HS-27A (cell line): Measurements from ENCODE around the gene GCC2.
A peak's percentile ranks its signal among the peaks of the same experiment; 100 is the strongest.
"Not testable (repeated sequence)": the region's sequence is repeated elsewhere in the genome, so short reads cannot be mapped to it uniquely, and the experiment has no call there.

Source experiments
- DNase-seq: peaks from one replicate; pipeline ENCODE4 v3.0.0-alpha.2; 2012; ENCODE audit warnings: low read depth, missing footprints

GCC2 gene

GRCh38 chr2:108441712-108442111, 7.3 kb upstream of the GCC2 start:
- no peak for DNase-seq

GRCh38 chr2:108444941-108445840, 3.8 kb upstream of the GCC2 start:
- no peak for DNase-seq

- DNase-seq: no peak
Observed at GRCh38 chr2:108446703-108447102, 2.3 kb upstream of the GCC2 start.

- no peak for DNase-seq
Observed at GRCh38 chr2:108447947-108448677, 894 bp upstream of the GCC2 start.

- no peak for DNase-seq
Observed at GRCh38 chr2:108449410-108450130, 564 bp downstream of the GCC2 start.

GRCh38 chr2:108450863-108451262, 1.9 kb downstream of the GCC2 start:
- DNase-seq: no peak

- no peak for DNase-seq
Observed at GRCh38 chr2:108451976-108452375, 3.0 kb downstream of the GCC2 start.

- not testable (repeated sequence) for DNase-seq
Observed at GRCh38 chr2:108453530-108453929, 4.5 kb downstream of the GCC2 start.

GRCh38 chr2:108454440-108454839, 5.4 kb downstream of the GCC2 start:
- no peak for DNase-seq

GRCh38 chr2:108455571-108455970, 6.6 kb downstream of the GCC2 start:
- DNase-seq: no peak

GRCh38 chr2:108458082-108458481, 9.1 kb downstream of the GCC2 start:
- DNase-seq: no peak

GRCh38 chr2:108459441-108459840, 10.4 kb downstream of the GCC2 start:
- DNase-seq: no peak

- DNase-seq: no peak
Observed at GRCh38 chr2:108460345-108461037, 11.5 kb downstream of the GCC2 start.

GRCh38 chr2:108477099-108477498, 28.1 kb downstream of the GCC2 start:
- DNase-seq: no peak

GRCh38 chr2:108485253-108485652, 36.2 kb downstream of the GCC2 start:
- no peak for DNase-seq

GRCh38 chr2:108490506-108491122, 41.6 kb downstream of the GCC2 start:
- no peak for DNase-seq

- DNase-seq: no peak
Observed at GRCh38 chr2:108491848-108492247, 42.8 kb downstream of the GCC2 start.

GRCh38 chr2:108492364-108492763, 43.4 kb downstream of the GCC2 start:
- DNase-seq: peak; percentile 31

GRCh38 chr2:108496167-108496566, 47.2 kb downstream of the GCC2 start:
- not testable (repeated sequence) for DNase-seq

GRCh38 chr2:108507620-108508019, 58.6 kb downstream of the GCC2 start:
- DNase-seq: not testable (repeated sequence)

- not testable (repeated sequence) for DNase-seq
Observed at GRCh38 chr2:108512431-108512830, 63.4 kb downstream of the GCC2 start.
